Measurements from ENCODE around the gene ZFAND2B.

DNA sequence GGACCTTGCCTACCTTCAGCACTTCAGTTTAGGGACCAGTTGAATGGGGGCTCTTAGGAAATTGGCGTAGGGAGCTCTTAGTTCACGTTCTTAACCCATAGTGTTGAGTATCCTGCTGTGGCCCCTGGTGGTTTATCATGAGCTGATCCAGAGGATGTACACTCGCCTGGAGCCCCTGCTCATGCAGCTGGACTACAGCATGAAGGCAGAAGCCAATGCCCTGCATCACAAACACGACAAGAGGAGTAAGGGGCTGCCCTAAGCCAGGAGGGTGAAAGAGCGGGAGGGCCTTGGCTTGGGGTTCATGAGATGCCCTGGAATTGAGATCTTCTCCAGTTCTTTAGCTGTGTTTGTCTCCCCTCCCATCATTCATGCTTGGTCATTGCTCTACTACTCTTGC lies 25.6 kb upstream of the ZFAND2B start:
- TF ChIP-seq, protein P1, sequence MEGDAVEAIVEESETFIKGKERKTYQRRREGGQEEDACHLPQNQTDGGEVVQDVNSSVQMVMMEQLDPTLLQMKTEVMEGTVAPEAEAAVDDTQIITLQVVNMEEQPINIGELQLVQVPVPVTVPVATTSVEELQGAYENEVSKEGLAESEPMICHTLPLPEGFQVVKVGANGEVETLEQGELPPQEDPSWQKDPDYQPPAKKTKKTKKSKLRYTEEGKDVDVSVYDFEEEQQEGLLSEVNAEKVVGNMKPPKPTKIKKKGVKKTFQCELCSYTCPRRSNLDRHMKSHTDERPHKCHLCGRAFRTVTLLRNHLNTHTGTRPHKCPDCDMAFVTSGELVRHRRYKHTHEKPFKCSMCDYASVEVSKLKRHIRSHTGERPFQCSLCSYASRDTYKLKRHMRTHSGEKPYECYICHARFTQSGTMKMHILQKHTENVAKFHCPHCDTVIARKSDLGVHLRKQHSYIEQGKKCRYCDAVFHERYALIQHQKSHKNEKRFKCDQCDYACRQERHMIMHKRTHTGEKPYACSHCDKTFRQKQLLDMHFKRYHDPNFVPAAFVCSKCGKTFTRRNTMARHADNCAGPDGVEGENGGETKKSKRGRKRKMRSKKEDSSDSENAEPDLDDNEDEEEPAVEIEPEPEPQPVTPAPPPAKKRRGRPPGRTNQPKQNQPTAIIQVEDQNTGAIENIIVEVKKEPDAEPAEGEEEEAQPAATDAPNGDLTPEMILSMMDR (IDR thresholded peaks at IDR 0.05) = no peak
- TF ChIP-seq POLR2A (IDR thresholded peaks at IDR 0.05) = no peak
